Medulla oblongata (tissue), 1 donor: Measurements from ENCODE around the gene ITGA2.

Experiments used
- DNase-seq: peaks from one replicate; pipeline ENCODE4 v3.0.0-alpha.2; 2015; ENCODE audit errors: extremely low spot score

Gene ITGA2

DNA sequence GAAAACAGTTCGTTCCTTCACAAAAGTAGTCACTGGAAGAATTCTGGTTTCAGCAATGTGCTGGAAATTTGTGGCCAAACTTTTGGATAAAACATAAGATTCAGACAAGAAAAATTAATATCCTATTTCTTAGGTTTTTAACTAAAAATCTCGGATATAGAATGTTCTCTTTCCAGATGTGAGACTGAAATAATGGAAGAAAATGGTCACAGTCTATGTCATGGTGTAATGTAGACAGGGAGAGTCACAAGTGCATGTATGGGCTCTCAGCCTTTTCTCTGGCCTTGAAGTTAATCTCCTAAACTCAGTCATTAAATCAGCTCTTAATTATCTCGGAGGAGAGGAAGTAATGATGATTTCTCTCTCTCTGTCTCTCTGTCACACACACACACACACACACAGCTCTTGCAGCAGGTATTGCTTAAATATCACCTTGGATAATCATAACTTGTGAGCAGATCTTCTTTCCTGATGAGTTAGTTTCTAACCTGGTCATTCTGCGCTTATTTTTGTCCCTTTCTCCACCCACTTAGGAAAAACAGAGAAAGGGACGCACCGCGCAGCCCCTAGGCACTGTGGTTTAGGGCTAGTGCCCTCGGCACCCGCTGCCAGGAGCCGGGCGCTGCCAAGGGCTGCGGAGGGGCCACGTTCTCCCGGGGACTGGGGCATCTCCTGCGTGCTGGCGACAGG is 672 bp upstream of the ITGA2 start:
- DNase-seq = no peak

GRCh38 chr5:52989781-52990527 is 802 bp downstream of the ITGA2 start:
- DNase-seq = peak; percentile 67

- DNase-seq = no peak
Measured at GRCh38 chr5:52990528-52990925, 1.4 kb downstream of the ITGA2 start.

GRCh38 chr5:52993367-52993766 is 4.2 kb downstream of the ITGA2 start:
- DNase-seq = no peak

- no peak for DNase-seq
Measured at GRCh38 chr5:52994266-52994665, 5.1 kb downstream of the ITGA2 start.

DNA sequence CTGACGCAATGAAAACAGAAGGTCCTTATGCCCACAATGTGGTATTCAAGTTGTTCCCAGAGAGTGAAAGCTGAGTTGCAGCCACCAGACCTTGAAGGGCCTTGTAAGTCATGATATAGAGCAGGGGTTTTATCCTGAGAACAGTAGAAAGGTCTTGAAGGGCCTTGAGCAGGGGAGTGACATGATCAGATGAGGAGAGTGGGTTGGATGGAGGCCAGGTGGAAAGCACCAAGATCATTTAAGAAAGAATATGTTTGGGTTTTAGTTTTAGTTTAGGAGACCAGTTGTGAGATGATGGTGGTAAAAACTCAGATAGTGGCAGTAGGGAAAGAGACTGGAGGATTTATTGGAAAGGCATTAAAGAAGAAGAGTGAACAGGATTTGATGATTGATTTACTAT is 5.9 kb downstream of the ITGA2 start:
- DNase-seq = no peak

DNA sequence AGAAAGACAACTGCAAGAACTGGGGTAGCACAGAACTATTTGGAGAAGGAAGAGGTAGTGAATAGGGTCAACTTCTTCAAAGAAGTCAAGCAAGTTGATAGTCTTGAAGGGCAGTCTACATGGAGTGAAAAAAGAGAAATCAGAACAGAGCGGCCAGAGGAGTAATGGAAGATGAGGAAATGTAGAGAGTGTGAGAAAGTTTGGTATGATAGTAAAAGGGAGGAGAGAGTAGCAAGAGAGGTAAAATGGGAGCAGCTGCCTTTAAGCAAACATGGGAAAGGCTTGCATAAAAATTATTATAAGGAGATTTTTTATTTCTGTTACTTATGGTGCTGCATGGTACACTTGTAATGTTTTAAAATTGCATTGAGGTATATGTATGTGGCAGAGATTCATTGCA is 6.8 kb downstream of the ITGA2 start:
- DNase-seq = no peak

- DNase-seq = no peak
Measured at GRCh38 chr5:52996979-52997378, 7.8 kb downstream of the ITGA2 start.

- DNase-seq = peak; percentile 95
Measured at GRCh38 chr5:52997424-52997823, 8.3 kb downstream of the ITGA2 start.

DNA sequence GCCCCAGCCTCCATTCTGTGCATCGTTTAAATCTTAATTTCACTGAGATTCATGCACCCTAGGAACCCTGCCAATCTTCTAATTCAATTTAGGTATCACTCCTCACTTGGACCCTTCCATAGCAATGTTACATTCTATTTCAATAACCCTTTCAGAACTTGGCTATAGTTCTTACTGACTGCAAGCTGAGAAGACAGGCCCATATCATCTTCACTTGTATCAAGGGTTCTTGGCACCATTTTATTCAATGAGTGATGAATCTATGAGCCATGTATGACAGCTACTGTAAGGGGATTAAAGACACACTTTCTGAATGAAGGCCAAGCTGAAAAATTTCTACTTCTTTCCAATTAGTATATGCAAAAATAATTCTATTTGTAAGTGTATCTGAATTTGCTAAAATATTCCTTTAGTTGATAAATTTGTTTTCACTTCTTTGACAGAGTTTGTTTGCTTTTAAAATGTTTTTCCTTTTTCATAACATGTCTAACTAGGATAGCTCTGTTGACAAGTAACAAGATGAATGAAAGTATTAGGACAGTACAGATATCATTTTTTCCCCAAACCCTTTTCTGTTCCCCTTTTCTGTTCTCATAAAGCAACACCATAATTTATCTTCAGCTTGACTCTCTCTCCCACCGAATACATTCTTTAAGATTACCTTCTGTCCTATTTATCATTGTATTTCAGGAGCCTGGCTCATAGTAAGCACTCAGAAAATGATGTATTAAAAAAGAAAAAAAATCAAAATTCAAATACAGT is 9.6 kb downstream of the ITGA2 start:
- DNase-seq = no peak

DNA sequence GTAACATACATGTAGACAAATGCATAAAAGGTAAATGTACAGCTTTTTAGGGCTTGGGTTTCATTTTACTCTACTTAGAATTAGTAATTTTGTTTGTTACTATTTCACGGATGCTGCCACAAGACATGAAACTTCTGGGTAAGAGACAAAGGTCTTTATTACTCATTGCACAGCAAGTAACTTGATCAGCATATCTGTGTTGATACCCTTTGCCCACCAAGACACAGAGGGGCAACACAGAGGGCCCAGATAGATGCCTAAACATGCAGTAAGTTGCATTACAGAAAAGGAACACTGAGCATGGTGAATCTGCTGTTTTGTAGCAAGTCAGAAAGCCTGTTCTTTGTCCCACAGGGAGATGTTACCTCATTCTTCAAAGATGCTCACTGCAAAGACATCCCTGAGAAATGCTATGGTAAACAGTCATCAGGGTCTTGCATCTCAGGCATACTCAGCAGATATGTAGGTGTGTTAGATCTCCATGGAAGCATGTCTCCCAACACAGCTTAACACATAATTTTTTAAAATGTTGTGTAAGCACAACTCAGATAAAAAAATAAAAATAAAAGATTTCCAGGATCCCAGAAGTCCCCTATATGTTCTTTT is 10.3 kb downstream of the ITGA2 start:
- DNase-seq = no peak

- DNase-seq = no peak
Measured at GRCh38 chr5:53001541-53001940, 12.4 kb downstream of the ITGA2 start.

- no peak for DNase-seq
Measured at GRCh38 chr5:53002491-53002890, 13.3 kb downstream of the ITGA2 start.

- no peak for DNase-seq
Measured at GRCh38 chr5:53003144-53003543, 14.0 kb downstream of the ITGA2 start.

DNA sequence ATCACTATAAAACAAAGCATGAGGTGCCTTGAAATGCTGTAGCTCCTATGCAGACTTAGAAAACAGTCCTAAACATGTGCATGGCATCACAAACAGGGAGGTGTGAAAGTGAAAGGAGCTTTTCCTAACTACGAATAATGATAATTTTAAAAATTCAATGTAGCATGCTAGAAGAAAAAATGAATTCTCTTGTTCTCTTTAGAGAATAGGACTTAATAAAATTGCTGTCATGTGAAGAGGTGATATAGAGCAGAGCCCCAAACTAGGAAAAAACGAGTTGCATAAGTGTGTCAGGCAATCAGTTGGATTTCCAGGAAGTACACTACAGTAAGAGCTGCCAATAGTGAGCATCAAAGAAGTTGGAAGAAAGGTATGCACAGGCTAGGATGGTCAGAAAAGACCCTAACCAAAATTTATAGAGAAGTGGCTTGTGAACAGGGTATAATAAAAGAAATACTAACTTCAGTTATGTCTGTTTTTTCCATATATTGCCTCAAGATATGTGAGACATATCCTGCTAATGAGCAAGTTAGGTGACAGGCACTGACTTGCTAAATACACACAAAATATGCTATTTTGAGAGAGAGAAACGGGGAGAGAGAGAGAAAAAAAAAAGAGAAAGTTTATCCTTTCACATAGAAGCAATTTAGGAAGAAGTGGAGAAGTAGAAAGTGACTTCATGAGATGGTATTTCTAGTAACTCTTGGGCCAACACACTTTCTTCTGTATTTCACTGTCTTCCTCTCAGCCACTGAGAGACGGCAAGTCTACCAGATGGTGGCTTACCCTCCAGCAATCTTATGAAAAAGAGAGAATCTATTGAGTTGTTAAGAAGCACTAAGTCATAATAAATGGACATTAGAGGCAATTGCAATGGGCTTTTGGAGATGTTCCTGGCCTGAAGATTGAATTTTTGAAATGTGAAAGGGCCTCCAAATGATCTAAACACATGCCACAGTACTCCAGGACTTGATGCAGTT is 18.0 kb downstream of the ITGA2 start:
- no peak for DNase-seq

GRCh38 chr5:53008751-53009150 is 19.6 kb downstream of the ITGA2 start:
- DNase-seq = no peak

DNA sequence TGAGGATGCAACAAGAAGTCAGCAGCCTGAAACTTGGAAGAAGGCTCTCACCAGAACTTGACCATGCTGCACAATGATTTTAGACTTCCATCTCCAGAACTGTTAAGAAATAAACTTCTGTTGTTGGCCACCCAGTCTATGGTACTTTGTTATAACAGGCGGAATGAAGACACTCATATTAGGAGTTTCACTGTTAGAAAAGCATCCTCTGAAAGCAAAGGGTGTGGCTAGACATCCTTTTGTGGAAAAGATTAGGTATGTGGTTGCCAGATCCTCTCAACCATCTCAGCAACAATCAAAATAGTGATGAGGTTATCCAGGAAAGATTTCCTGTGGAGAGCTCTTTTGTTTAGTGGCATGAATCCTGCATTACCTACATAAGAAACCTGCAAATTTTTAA is 20.7 kb downstream of the ITGA2 start:
- no peak for DNase-seq

DNA sequence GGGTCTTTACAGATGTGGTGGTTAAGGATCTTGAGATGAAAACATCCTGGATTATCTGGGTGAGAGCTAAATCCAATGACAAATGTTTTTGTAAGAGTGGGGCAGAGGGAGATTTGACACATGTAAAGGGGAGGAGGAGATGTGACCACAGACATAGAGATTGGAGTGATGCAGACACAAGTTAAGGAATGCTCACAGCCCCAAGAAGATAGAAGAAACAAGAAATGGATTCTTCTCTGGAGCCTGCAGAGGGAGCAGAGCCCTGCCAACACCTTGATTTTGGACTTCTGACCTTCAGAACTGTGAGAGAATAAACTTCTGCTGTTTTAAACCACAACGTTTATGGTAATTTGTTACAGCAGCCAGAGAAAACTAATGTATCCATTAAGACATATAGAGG is 21.7 kb downstream of the ITGA2 start:
- DNase-seq = no peak

DNA sequence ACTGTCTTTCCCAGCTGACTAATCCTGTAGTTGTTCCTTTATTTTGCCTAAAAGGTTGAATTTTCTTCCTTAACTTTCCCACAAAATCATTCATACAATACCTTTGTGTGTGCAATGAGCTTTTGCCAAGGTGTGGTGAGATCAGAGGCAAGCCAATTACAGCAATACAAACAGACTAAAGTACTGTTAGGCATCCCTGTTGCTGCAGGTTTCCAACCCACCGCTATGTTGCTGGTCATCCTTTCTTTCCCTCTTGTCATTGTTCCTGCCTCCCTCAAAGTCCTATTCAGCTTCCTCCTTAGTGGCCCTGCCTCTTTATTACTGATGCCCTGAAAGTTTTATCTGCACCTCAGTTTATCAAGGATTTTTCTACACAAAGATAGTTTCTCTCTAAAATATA is 22.1 kb downstream of the ITGA2 start:
- DNase-seq = no peak

DNA sequence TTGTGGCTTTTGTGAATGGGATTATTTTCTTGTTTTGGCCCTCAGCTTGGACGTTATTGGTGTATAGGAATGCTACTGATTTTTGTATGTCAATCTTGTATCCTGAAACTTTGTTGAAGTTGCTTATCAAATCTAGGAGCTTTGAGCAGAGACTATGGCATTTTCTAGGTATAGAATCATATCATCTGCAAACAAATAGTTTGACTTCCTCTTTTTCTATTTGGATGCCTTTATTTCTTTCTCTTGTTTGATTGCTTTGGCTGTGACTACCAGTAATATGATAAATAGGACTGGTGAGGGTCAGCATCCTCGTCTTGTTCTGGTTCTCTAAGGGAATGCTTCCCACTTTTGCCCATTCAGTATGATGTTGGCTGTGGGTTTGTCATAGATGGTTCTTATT is 24.7 kb downstream of the ITGA2 start:
- DNase-seq = no peak

DNA sequence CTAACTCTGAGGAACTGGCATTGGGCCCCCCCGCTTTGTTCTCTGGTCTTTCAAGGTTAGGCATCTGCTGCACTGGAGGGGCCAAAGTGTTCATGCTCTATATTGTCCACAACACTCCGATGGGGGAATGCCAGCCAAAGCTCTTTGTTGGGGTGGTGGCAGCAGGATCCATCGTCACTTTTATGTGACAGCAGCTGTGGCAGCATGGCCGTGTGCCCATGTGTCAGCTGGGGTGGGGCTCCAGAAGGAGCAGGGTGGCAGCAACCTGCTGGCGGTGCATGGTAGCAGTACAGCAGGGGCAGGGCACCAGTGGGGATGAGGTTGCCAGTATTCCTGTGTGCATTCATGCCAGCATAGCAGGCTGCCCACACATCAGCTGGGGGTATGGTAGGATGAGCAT is 28.2 kb downstream of the ITGA2 start:
- DNase-seq = no peak
